GM18870 (cell line): Measurements from ENCODE around the gene NLRP13.
"Not testable (repeated sequence)": the region's sequence is repeated elsewhere in the genome, so short reads cannot be mapped to it uniquely, and the experiment has no call there.

ENCODE experiments used
- ATAC-seq: cut with Tn5 transposase; IDR thresholded peaks from one replicate; pipeline ENCODE4 v1.9.1; 2021; ENCODE audit warnings: moderate library complexity; ENCODE audit not compliant: unreplicated experiment

NLRP13 gene

GRCh38 chr19:55931936-55932386 lies at the start of gene NLRP13:
Gene NLRP13, minus strand, starts transcription at chr19:55932336. Its CDS starts 25 bp downstream, at chr19:55932311.
- no peak for ATAC-seq

GRCh38 chr19:55980415-55980814 lies 48.3 kb upstream of the NLRP13 start:
- ATAC-seq = no peak

DNA sequence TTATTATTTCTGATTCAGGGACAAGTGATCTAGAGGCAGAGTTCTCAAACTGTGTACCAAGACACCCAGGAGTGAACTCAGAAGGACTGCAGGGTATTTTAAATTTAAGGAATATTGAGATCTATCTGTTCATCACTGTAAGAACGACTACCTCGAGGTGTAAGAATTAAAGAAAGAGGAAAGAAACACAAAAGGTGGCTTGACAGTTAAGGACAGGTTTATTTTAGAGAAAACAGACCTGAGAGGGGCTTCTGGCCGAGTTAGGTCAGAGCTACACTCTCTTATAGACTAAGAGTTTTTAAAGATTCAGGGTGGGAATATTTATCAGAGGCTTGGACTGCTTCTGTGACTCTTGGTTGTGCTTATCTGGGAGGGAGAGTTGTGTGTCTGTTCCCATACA lies 41.8 kb upstream of the NLRP13 start:
- ATAC-seq = no peak

- ATAC-seq = no peak
Observed at GRCh38 chr19:55962186-55962585, 30.1 kb upstream of the NLRP13 start.

DNA sequence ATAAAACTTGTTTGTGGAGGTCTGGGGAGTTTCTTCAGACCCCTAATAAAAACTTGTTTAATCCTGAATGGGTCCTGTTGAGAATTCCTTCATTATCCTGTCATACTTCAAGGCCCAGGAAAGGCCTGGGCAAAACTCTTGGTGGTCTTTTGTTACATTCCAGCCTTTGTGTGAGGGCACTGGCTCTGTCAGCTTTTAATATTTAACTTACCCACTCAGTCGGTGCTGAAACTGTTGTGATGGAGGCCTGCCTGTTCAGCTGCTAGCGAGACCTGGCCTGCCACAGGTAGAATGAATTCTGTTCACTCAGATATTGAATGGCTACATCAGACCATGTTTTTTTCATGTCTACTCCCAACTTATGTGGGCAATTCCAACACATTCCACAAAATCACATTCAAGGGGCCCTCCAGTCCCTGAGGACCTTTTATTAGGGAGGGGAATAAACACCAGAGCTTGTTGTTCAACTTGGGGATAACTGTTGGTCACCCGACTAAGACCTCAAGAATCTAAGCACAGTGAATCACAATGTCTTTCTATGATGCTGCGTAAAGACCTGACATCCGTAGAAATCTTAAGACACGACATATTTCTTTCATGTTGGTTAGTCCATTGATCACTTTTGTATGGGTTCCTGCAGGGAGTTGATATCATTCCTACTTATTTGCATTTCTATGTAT lies 28.0 kb upstream of the NLRP13 start:
- no peak for ATAC-seq

- ATAC-seq = no peak
Observed at GRCh38 chr19:55958356-55958755, 26.2 kb upstream of the NLRP13 start.

DNA sequence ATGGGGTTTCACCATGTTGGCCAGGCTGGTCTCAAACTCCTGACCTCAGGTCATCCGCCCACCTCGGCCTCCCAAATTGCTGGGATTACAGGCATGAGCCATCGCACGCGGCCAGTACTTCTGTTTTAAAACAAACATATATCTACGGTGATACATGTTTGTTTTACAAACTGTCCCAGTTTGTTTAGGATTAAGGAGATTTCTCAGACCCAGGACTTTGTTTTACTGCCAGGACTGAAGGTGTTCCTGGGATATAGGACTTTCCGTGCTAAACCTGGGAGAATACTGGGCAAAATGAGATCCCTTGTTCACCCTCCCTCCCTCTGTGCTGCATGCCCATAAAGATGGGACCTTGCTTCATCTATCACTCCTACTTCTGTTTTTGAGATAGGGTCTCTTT lies 24.3 kb upstream of the NLRP13 start:
- no peak for ATAC-seq

DNA sequence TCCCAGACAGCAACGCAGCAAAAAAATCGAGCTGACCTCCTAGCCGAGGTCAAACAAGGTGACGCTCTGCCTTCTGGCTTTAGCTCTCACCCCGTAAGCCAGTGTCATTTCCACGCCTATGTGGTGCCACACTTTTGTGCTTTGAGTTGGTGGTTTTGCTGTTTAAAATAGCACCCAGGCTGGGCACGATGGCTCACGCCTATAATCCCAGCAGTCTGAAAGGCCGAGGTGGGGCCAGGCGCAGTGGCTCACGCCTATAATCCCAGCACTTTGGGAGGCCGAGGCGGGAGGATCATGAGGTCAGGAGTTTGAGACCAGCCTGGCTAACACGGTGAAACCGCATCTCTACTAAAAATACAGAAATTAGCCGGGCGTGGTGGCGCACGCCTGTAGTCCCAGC lies 18.4 kb upstream of the NLRP13 start:
- not testable (repeated sequence) for ATAC-seq

DNA sequence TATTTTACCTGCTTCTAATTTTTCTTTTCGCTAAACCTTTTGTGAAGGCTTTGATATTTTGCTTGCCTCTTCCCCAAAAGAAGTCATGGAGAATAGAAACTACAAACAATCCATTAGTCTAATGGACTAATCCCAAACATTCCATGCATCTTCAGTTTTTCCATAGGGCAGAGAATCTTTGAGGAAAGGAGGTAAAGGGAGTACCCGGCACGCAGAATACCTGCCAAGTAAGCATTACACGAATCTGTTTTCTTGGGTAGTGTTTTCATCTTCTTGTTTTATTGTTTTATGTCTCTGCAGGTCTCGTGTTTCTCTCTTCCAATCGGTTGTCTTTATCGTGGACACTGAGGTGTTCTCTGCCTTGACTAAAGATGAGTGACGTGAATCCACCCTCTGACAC lies 15.4 kb upstream of the NLRP13 start, which contains the start of gene NLRP8:
Gene NLRP8, plus strand, starts transcription at position 301 of the 400 bp plus-strand sequence.
- no peak for ATAC-seq

GRCh38 chr19:55940306-55940705 lies 8.2 kb upstream of the NLRP13 start:
- no peak for ATAC-seq

DNA sequence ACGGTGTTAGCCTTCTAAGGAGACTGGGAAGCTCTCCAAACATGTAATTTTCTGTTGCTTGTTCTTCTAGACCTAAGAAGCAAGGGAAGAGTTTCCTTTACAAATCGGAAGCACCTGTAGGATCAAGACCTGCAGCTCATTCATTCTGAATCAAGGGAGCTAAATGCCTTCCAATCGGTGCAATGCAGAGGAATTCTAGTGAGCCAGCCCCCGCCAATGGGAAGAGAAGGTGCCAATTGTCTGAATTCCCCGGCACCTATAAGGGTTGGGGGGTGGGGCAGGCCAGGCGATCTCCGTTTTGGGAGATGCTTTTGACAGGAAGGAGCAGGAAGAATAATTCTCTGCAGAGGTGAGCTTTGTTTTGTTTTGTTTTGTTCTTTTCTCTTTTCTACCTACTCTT lies 7.1 kb upstream of the NLRP13 start:
- no peak for ATAC-seq

GRCh38 chr19:55935206-55935605 lies 3.1 kb upstream of the NLRP13 start:
- ATAC-seq = no peak

GRCh38 chr19:55930996-55931515 lies 1.1 kb downstream of the NLRP13 start:
- no peak for ATAC-seq

- not testable (repeated sequence) for ATAC-seq
Observed at GRCh38 chr19:55929258-55929657, 2.9 kb downstream of the NLRP13 start.

DNA sequence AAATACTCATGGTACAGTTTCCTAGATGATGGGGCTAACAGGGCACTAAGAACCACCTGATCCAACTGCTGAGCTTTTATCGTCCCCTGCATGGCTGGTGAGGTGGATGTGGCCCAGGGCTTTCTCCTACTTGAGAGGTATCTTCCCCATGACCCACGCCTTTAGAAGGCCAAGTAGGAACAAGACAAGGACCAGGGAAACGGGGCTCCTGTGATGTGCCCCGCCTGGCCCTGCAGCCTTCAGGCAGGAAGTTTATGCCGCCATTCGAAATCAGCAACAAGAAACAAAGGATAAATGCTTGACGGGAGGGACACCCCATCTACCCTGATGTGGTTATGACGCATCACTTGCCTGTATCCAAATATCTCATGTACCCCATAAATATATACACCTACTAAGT lies 4.1 kb downstream of the NLRP13 start:
- no peak for ATAC-seq

GRCh38 chr19:55923556-55923955 lies 8.6 kb downstream of the NLRP13 start:
- ATAC-seq = no peak

DNA sequence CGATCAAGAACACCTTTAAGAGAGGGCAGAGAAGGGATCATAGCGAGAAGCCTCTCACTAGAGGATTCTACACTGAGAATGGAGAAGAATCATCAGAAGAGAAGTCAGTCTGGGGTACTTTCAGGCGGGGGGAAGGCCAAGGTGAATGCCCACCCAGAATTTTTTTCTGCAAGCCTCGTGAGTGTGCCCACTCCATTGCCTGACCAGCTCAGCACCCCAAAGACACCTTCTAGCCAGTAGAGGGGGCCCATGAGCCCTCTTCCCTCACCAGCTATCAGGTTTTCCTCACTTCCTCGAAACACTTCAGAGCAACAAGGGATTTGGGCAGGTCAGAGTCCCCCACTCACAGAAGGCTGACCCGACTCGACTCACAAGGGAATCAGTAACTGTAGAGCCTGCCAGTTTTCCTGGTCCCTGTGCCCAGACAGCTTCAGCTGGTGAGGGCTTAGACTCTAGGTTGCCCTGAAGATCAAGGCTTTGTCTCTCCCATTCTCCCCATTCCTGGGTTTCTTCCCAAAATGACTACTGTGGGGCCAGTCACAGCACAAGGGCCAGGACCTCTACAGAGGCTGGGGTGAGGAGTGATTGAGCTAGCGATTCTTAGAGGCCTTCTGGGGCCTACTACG lies 18.4 kb downstream of the NLRP13 start:
- no peak for ATAC-seq

DNA sequence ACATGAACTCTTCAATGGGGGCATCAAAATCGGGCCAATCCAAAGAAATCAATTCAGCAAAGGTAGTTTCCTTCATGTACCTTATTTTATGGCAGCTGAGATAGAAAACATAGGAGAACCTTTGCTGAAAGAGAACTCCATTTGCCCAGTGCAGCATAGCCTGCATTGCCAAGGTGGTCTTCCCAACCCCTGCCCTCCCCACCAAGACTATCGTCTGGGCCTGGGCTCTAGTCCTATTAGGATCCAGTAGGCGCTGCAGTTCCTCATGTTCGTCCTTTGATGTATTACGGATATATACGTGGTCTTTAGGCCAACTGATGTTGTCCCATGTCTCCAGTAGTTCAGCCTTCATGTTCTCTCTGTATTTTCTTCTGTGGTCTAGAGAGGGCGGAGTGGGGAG lies 19.2 kb downstream of the NLRP13 start:
- no peak for ATAC-seq

GRCh38 chr19:55909801-55910200 lies 22.3 kb downstream of the NLRP13 start:
- ATAC-seq = no peak

DNA sequence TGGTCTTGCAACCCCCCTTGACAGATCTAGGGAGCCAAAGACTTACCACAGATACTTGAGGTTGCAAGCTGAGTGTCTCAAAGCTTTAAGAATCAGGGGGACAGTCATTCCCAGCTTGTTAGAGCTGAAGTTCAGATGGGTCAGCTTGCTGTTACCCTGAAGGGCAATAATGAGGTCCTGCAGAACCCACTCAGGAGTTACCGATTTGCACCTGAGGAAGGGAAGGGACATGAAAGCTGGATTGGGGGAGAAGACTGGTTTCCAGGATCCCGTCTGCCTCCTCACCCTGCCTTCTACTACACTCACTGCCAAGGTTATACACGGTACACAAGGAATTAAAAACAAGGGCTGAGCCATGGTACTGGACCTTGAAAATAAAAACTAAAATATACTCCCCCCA lies 24.4 kb downstream of the NLRP13 start:
- ATAC-seq = no peak

- ATAC-seq = no peak
Observed at GRCh38 chr19:55907286-55907685, 24.9 kb downstream of the NLRP13 start.

DNA sequence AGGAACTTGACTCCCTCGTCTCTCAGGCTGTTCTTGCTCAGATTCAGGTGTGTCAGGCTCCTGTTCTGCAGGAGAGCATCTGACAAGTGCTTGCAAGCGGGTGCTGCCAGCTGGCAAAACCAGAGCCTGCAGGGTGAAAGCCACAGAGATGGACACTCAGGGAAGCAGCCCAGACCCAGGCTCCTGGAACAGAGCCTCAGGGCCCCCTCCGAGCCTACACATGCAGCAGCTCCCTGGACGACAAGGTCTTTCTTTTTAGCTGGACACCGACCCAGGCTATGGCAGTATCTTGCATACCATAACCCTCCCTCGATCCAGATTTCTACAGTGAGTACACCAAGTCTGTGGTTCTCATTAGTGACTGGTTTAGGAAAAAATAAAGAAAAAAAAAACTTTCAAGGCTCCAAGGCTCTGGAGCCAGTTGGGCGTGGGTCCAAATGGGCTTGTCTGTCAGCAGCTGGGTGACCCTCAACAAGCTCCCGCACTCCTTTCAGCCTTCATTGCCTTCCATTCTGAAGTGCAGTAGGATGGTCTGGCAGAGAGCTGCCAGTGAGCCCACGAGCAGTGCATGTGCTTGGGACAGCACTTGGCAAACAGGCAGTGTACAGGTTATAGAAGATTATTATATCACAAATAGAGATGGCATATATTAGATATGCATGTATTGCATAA lies 29.9 kb downstream of the NLRP13 start:
- no peak for ATAC-seq
